ENCODE measurements around the gene FNDC8.
"Not testable (repeated sequence)": the region's sequence is repeated elsewhere in the genome, so short reads cannot be mapped to it uniquely, and the experiment has no call there.

Gene FNDC8

DNA sequence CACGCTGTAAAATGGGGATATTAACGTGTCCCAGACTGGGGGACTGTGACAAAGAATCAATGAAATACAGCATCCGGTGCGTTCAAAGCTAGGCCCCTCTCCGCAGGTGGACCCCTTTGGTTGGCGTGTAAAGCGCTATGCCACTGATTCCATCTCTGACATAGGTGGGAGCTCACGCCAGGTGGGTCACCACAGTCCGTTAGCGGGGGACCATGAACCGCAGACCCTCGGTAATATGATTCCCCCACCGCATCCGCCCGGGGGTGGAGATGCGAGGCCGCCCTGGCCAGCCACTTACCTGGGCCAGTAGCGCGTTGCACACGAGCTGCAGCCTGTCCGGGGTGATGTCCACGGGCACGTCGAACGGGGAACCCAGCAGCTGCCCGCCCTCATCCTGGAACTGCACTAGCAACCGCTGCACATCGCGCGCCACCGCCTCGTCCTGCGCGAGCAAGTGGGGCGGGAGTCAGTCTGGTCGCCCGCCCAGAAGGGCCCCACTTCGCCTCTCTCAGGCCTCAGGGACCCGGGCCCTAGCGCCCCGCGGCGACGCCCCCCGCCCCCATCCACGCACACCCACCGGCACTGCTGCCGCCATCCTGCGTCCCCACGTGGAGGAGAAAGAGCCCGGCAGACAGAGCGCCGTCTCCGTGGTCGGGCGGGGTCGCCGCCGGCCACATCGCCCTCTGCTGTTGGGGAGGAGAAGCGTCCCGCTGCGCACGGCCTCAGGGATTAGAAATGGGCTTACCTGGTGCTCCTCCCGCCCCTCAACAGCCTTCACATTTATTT, 20.5 kb downstream of the FNDC8 start, which contains the start of gene NLE1:
Gene NLE1, minus strand, starts transcription at position 623 of the 786 bp plus-strand sequence. Its CDS starts 28 bp downstream, at position 595.
- peak; percentile 76 to 77 for DNase-seq (ENCODE audit: low read depth in 2 of 2, low spot score in 1 of 2)

GRCh38 chr17:35142467-35142796, 21.0 kb downstream of the FNDC8 start:
- no peak for DNase-seq (ENCODE audit: low read depth in 2 of 2, low spot score in 1 of 2)

- DNase-seq (ENCODE audit: low read depth in 2 of 2, low spot score in 1 of 2), result no peak
Measured at GRCh38 chr17:35144840-35145239, 23.4 kb downstream of the FNDC8 start.

DNA sequence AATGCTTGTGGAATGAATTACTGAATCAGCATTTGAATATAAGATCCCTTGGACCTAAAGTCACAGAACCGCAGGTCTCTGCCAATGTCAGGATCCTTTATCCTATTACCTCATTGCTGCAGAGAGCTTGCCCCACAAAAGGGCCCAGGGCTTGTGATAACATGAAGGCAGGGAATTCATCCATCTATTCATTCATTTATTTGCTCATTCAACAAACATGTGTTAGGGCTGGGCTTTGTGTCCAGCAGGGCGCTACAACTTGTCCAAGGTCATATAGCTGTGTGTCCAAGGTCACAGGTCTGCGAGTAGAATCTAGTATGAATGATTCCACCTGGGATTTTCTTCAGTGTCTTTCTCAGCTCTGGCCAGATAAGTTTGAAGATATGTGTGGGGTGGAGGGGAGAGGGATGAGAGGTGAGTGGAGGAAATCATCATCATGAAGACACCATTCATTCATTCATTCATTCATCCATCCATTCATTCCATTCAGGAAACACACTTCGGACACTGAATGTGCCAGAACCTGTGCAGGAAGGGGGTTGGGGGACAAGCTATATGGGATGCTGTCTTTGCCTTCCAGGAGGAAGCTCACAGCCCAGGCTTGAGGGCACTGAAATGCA, 24.9 kb downstream of the FNDC8 start:
- no peak for DNase-seq (ENCODE audit: low read depth in 2 of 2, low spot score in 1 of 2)

DNA sequence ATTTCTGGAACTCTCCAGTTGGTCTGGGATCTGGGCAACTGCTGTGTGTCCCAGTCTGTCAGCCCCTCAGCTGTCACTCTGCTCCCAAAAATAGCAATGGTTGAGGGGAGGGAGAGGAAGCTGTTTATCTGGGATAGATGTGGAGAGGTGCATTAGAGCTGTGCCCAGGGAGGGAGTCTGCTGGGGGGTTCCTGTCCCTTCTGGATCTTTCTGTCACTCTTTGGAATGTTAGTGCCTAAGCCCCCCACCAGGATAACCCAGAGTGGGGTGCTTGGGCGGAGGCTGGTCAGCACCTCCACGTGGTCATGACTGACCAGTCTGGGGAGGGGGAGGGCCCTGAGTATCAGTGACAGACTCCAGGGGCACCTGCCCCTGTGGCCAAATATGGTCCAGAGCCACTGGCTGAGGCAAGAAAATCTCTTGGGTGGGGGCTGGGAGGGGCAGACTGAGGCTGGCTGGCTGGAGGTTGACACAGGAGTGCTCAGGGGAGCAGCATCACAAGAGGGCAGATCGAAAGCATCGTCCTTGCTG, 26.0 kb downstream of the FNDC8 start, which contains the start of gene UNC45B:
Gene UNC45B, plus strand, starts transcription at position 443 of the 531 bp plus-strand sequence. CDS start 447 bp downstream, outside the sequence.
- no peak for DNase-seq (ENCODE audit: low read depth in 2 of 2, low spot score in 1 of 2)

DNA sequence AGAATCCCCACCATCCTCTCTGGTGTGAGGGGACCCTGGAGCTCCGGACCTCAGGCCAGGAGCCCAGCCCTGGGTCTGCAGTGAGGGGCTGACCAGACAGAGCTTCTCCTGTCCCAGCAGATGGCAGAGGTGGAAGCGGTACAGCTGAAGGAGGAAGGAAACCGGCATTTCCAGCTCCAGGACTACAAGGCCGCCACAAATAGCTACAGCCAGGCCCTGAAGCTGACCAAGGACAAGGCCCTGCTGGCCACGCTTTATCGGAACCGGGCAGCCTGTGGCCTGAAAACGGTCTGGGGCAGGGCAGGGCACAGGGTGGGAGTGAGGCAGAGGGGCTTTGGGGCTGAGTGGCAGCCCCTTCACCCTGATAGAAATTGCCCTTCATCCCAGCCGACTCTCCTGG, 26.7 kb downstream of the FNDC8 start:
- no peak for DNase-seq (ENCODE audit: low read depth in 2 of 2, low spot score in 1 of 2)

DNA sequence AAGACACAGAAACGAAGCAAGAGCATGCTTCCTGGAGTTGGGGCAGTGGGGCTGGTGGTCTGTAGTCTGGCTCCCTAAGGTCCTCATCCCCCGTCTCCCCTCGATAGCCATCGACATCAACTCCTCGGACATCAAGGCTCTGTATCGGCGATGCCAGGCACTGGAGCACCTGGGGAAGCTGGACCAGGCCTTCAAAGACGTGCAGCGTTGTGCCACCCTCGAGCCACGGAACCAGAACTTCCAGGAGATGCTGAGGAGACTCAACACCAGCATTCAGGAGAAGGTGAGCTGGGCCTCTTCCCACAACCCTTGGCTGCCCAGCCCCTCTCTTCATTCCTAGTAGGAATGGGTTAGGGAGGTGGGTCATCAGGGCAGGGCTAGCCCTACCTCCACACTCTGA, 28.5 kb downstream of the FNDC8 start:
- DNase-seq (ENCODE audit: low read depth in 2 of 2, low spot score in 1 of 2), result no peak

DNA sequence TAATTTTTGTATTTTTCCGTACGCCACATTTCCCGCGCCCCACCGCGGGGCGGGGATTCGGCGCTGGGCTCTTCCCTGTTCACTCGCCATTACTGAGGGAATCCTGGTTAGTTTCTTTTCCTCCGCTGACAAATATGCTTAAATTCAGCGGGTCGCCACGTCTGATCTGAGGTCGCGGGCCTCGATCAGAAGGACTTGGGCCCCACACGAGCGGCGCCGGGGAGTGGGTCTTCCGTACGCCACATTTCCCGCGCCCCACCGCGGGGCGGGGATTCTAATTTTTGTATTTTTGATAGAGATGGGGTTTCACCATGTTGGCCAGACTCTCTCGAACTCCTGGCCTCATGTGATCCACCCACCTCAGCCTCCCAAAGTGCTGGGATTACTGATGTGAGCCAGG, 29.7 kb downstream of the FNDC8 start:
- not testable (repeated sequence) for DNase-seq (ENCODE audit: low read depth in 2 of 2, low spot score in 1 of 2)

DNA sequence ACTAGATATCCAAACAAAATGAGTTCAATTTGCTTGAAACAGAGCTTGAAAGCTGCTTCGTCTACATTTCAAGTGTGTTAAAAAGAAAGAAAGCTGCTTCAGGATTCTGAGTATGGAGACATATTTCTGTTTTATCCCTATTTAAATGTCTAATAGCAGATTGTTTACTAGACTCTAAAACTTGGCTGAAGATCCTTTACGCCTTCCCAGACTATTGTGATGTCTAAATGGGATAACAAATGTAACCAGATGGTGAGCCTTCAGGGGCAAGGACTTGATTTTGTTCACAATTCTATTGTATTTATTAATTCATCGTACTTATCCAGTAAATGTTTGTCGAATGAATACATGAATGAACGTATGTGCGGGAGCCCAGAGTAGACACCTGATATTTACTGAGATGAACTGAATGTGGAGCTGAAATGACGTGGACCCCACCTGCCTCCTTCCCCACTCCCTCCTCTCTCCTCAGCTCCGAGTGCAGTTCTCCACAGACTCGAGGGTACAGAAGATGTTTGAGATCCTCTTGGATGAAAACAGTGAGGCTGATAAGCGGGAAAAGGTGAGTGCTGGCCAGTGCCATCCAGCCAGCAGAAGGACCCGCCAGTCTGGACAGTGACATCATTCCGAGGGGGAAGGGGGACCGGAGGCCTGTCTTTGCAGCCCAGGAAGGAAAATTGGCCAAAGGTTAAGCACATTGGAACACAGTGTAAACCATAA, 31.2 kb downstream of the FNDC8 start:
- DNase-seq (ENCODE audit: low read depth in 2 of 2, low spot score in 1 of 2), result no peak

GRCh38 chr17:35154196-35155165, 33.1 kb downstream of the FNDC8 start:
- no peak for DNase-seq (ENCODE audit: low read depth in 2 of 2, low spot score in 1 of 2)

GRCh38 chr17:35155246-35155645, 33.8 kb downstream of the FNDC8 start:
- DNase-seq (ENCODE audit: low read depth in 2 of 2, low spot score in 1 of 2), result no peak

GRCh38 chr17:35159940-35160339, 38.5 kb downstream of the FNDC8 start:
- no peak for DNase-seq (ENCODE audit: low read depth in 2 of 2, low spot score in 1 of 2)

DNA sequence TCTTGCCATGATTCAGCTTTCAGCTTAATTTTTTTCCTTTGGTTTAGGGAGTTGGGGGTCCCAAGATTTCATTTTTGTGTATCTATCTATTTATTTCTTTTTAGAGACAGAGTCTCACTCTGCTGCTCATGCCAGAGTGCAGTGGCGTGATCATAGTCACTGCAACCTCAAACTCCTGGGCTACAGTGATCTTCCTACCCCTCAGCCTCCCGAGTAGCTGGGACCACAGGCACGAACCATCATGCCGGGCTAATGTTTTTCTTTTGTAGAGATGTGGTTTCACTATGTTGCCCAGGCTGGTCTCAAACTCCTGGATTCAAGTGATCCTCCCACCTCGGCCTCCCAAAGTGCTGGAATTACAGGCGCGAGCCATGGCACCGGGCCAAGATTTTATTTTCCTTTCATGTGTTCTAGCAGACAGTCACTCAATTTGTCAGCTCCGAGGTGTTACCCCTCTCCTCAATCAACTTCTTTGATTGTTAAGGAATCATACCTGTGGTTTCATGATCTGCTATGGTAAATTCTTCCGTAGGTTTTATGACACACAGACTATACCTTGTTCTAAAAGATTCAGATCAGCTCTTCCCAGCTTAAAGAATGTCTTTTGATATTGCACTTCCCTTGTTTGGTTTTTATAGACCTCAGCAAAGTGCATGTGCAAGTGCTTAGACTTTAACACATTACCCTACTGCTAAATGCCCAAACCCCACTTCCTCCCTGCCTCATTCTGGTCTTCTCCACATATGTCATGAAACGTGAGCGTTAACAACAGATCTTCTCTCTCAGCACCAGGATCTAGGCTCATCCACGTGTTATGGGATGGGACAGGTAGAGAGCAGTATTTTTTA, 39.2 kb downstream of the FNDC8 start:
- DNase-seq (ENCODE audit: low read depth in 2 of 2, low spot score in 1 of 2), result no peak

DNA sequence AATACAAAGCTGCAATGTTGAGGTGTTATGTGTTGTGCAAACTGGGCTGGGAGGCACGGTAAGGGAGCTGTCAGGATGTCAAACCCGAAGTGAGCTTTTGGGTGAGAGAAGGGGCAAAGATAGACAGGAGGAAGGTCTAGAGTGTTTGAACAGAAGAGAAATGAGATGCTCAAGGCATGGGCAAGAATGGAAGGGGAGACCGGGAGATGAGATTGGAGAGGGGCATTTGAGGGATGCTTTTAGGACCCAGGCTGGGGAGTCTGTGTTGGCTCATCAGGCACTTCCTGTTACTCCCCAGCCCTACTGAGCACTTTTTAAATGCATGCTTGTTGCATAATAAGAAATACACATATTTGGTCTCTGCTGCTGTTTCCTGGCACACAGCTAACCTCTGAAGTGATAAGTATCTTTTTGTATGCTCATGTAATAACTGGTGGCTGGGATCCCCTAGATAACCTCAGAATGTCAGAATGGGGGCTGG, 39.9 kb downstream of the FNDC8 start:
- DNase-seq (ENCODE audit: low read depth in 2 of 2, low spot score in 1 of 2), result no peak

DNA sequence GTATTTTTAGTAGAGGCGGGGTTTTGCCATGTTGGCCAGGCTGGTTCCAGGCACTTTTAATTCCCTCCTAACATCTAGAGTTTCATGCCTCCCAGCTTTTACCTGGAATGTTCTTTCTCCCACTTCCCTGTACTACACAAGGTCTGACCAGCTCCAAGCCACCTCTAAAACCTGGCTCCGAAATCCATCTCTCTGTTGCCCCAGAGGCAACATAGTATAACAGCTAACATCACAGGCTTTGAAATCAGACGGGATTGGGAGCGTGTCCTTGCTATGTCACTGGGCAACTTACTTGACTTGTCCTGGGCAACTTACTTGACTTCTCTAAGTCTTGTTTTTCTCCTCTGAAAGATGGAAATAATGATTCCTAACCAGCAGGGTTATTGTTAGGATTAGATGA, 41.3 kb downstream of the FNDC8 start:
- DNase-seq (ENCODE audit: low read depth in 2 of 2, low spot score in 1 of 2), result no peak

- no peak for DNase-seq (ENCODE audit: low read depth in 2 of 2, low spot score in 1 of 2)
Measured at GRCh38 chr17:35163886-35164285, 42.5 kb downstream of the FNDC8 start.

DNA sequence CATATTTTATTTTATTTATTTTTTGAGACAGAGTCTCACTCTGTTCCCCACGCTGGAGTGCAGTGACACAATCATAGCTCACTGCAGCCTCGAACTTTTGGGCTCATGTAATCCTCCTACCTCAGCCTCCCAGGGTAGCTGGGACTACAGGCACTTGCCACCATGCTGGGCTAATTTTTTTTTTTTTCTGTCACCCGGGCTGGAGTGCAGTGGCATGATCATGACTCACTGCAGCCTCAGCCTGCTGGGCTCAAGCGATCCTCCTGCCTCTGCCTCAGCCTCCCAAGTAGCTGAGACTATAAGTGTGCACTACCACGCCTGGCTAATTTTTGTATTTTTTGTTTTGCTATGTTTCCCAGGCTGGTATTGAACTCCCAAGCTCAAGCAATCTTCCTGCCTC, 43.3 kb downstream of the FNDC8 start:
- DNase-seq (ENCODE audit: low read depth in 2 of 2, low spot score in 1 of 2), result no peak

DNA sequence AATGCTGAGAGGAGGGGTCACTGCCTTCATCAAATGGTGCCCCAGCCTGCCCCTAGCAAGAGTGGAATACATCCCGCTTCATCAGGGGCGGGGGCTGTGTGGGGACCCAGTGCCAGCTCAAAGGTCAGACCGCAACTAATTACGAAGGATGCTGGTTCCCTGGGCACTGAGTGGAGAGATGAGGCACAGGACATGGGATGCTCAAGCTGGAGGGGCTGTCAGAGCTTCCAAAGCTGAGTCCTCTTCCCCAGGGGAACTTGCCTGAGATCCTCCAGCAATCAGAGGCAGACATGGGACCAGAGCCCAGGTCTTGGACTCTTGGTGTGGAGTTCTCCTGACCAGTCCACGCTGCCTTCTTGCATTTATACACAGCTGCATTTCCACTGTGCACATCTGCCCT, 45.1 kb downstream of the FNDC8 start:
- no peak for DNase-seq (ENCODE audit: low read depth in 2 of 2, low spot score in 1 of 2)

GRCh38 chr17:35167046-35167445, 45.6 kb downstream of the FNDC8 start:
- no peak for DNase-seq (ENCODE audit: low read depth in 2 of 2, low spot score in 1 of 2)

DNA sequence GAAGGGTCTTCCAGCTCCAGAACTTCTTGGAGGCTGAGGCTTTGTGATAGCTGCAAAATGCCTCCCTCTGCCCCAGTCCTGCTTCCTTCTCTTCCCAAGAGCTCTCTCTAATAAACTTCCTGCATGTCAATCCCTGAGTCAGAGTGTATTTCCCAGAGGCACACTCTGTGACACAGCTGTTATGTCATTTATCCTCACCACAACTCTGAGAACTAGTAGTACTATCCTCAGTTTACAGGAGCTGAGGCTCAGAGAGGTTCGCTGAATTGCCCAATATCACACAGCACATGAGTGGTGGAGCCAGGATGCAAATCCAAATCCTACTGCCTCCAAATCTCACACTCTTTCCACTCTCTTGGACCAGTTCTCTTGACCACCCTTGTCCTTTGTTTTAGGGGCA, 46.3 kb downstream of the FNDC8 start:
- DNase-seq (ENCODE audit: low read depth in 2 of 2, low spot score in 1 of 2), result no peak

Measured in stimulated activated CD8-positive, alpha-beta memory T cell treated with anti-CD3 and anti-CD28 coated beads, Interleukin-4, amount 100 ng/mL, for 1 hour (primary cell).